Stimulated activated CD4-positive, alpha-beta T cell treated with anti-CD3 and anti-CD28 coated beads, Interleukin-1b, Interleukin-23, amount 100 ng/mL, for 48 hours (primary cell): Measurements from ENCODE around the gene GCSH.
A peak's percentile ranks its signal among the peaks of the same experiment; 100 is the strongest.

Source experiments
- DNase-seq: peaks from one replicate; pipeline ENCODE4 v3.0.0-alpha.2; 2020

Gene GCSH

DNA sequence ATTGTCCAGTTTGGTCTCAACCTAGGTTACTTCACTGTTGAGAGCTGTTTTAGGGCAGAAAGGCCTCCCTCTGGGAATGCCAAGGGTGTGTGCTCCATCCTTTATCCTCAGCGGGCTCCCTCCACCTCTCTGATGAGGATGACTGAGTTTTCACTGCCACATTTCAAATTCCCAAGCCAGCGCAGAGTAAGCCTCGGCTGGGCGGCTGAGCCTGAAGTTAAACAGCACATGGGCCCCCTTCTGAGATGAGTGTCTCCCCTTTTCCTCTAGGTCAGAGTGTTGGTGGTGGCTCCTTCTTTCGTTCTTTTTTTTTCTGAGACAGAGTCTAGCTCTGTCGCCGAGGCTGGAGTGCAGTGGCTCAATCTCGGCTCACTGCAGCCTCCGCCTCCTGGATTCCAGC, 5.5 kb upstream of the GCSH start:
- no peak for DNase-seq

DNA sequence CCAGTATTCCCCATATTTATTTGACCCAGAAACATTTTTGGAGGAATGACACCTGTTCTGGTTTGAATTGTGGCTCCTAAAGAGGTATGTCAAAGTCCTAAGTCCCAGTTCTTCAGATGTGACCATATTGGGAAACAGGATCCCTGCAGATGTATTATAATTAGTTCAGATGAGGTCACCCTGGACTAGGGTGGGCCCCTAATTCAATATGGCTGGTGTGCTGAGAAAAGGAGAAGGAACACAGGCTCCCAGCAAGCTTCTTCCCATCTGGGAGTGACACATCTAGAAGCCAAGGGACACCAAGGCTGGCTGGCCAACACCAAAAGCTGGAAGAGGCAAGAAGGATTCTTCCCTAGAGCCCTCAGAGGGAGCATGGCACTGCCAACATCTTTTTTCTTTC, 3.8 kb upstream of the GCSH start:
- no peak for DNase-seq

- DNase-seq, result no peak
Observed at GRCh38 chr16:81097230-81097629, 1.0 kb upstream of the GCSH start.

GRCh38 chr16:81096715-81097208, 567 bp upstream of the GCSH start:
- no peak for DNase-seq

DNA sequence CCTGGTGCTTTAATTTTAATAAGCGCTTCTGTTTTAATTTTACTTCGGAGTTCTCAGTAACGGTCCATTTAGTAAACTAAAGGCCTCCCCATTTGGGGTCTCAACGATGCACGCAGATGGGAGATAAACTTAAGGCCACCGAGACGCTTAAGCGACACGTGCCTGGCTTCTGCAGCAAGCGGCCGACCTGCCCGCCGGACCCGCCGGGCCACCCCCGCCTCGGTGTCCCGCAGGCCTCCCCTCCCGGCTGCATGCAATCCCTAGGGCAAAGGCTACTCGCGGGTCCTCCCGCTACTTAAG, 592 bp downstream of the GCSH start:
- no peak for DNase-seq

DNA sequence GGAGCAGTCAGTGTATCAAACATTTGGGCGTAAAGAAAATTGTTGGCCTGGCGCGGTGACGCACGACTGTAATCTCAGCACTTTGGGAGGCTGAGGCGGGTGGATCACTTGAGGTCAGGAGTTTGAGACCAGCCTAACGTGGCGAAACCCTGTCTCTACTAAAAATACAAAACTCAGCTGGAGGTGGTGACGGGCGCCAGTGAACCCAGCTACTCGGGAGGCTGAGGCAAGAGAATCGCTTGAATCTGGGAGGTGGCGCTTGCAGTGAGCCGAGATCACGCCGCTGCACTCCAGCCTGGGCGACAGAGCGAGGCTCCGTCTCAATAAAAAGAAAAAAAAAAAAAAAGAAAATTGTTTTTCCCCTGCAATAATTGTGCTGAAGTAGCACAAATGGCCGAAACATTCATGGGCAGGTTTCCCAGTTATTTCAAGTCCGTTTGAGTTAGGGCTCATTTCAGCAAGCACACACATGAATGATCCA, 1.4 kb downstream of the GCSH start:
- DNase-seq, result no peak

GRCh38 chr16:81088836-81089235, 7.4 kb downstream of the GCSH start:
- DNase-seq, result no peak

DNA sequence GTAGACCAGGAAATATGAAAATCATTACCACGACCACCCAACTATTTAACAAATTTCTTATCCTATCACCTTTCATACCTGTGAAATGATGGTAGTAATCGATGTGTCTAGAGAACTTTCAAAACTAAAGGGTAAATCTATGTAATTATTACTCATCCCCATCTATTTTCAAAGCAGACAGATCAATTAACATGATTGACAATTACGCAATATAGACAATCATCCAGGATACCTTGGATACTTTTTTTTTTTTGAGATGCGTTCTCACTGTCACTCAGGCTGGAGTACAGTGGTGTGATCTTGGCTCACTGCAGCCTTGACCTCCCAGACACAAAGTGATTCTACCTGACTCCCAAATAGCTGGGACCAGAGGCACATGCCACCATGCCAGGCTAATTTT, 15.2 kb downstream of the GCSH start:
- DNase-seq, result no peak

DNA sequence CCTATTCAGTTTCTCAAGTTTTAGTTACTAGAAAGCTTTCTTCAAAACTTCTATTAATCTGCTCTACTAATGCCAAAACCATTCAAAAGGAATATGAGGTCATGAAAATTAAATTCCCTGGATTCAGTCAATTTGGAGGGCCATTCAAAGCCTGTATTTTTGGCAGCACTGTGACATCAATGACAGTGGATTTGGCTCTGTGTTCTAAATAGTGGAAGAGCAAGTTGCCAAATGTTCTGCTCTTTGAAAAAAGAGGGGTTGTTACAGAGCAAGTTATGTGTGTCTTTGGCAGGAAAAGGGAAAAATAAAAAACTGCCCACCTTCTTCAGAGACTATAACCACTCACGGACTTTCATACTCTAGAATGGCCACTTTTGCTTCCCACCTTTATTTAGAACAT, 16.0 kb downstream of the GCSH start:
- no peak for DNase-seq

GRCh38 chr16:81077076-81077940, 18.9 kb downstream of the GCSH start, which contains the start of gene C16orf46:
TSS of gene C16orf46 (minus strand) at chr16:81077238. CDS start at chr16:81063955, 13,283 bp downstream.
- DNase-seq, result peak; percentile 98

- DNase-seq, result peak; percentile 89
Observed at GRCh38 chr16:81076566-81077075, 19.6 kb downstream of the GCSH start.

DNA sequence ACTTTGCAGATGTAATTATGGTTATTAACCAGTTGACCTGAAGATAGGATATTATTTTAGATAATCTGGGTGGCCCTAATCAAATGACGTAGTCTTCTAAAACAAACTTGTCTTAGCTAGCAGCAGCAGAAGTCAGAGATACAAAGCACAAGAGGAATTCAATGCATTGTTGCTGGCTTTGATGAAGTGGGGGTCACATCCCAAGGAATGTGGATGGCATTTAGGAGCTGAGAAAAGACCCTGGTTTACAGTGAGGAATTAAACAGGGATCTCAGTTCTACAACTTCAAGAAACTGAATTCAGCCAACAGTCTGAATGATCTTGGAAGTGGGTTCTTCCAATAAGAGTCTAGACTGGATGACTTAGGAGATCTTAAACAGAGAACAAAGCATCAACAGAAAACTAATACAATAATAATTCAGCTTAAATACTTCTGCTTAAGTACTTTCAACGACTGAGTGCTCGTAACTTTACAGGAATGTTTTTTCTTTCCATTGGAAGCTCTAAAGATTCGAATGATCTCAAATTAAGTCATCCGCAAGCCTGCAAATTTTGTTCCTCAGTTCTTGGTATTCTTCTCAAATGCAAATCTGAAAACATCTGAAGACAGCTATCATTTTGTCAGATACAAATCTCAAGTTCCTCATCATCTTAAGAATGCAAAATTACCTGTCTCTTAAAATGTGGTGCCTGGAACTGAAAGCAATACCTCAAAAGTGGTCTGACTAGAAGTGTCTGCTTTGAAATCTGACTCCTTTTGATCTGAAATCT, 22.4 kb downstream of the GCSH start:
- DNase-seq, result no peak

DNA sequence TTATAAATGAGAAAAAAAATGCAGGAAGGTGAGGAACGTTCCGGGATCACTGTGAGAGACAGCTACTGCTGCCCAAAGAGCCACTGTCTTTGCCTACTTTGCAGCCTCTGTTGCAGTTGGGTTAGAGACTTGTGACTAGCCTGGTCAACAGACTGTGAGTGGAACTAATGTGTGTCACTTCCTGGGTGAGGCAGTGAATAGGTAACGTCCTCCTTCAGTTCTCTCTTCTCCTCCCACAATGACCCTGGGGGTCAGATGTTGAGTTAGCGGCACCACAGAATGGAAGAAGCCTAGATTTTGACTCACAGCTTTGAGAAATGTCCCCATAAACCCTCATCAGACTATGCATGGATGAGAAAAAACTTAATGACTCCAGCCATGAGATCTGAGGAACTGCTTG, 24.4 kb downstream of the GCSH start:
- DNase-seq, result no peak

- DNase-seq, result no peak
Observed at GRCh38 chr16:81070979-81071378, 25.2 kb downstream of the GCSH start.

DNA sequence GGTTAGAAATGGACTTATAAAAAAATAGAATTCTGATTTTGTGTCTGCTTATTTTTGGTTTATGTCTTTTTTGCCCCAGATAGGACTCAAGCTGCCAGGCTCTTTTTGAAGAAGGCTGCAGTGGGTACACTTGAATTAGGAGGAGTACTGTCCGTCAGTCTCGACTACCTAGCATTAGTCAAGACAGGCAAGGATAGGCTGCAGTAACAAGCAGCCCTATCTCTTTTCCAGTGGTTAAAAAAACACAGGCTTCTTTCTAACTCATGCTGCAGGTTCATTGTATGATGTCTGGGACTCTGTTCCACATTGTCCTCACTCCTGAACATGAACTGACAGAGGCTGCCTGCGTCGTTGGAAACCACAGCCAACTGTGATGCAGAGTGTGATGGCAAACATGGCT, 27.1 kb downstream of the GCSH start:
- no peak for DNase-seq

- DNase-seq, result no peak
Observed at GRCh38 chr16:81067166-81067565, 29.0 kb downstream of the GCSH start.

GRCh38 chr16:81066681-81067080, 29.5 kb downstream of the GCSH start:
- DNase-seq, result no peak

DNA sequence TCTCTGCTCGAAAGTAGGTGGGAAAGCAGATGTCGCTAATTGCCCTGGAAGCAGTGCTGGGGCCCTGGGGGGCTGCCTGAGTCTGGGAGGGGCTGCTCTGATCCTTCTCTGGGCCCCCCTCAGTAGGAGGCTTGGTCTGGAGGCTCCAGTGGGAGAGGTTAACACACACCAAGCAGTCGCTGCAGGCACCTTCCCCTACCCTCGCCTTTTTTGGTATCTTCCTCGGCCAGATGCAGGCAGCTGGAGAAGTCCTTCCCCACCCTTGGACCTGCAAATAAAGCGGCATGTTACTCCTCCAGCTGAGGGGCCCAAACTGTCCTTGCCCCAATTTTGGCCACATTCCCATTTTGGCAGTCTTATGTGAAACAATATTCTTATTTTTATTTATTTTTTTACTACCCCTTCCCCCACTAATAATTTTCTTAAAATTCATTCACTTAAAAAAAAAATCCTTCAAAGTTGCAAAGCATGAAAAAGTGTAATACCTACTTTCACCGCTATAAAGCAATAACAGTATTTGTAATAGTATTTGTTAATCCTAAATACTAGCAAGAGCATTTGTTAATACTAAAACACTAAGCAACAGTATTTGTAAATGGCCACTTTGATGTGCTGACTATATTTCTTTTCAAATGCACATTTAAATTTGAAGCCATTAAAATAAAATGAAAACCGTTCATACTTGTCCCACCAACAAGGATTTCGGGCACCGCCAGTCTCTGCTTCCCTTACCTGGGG, 34.2 kb downstream of the GCSH start:
- DNase-seq, result no peak

GRCh38 chr16:81061307-81061640, 34.9 kb downstream of the GCSH start:
- DNase-seq, result no peak

GRCh38 chr16:81060576-81061306, 35.5 kb downstream of the GCSH start:
- no peak for DNase-seq

DNA sequence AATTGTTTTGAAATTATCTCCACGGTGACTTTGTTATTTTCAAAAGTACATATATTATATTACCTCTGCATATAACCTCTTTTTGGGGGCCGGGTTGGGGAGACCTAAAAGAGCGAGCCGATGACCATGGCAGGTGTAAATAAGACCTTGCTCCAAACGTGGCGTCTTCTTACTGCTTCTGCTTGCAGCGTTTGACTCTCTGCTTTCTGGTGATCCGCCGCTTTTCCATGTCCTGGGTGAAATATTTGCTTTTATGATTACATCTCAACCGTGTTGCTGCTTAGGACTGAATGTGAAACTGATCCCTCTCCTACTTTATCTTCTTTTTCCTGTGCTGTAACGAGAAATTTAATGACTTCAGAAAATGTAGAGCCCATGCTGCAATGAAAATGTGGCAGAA, 42.4 kb downstream of the GCSH start:
- DNase-seq, result no peak

DNA sequence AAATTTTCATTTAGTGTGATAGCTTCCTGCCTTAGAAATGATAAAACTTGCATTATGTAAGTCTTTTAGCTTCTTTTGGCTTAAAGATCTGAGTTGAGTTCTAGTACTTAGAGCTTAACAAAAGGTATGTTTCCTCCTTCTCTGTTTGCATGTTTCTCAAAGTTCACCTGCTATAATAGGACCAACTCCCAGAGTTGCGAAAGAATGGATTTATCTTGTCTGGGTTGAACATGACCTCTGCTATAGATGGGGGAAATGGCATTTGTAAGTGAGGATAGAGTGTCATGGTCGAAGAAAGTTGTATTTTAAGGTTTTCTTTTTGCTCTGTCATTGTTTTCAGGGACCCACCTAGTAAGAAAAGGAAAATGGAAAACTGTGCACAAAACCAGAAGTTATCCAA, 53.4 kb downstream of the GCSH start:
- no peak for DNase-seq

GRCh38 chr16:81041696-81042095, 54.5 kb downstream of the GCSH start:
- no peak for DNase-seq
